Karpas-422 (cell line): ENCODE results near the gene ZNF689. TPM values are rescaled to one million over a fixed set of nuclear protein-coding genes. Genes with fewer than 3 reads are reported as not detected.
"Not testable (repeated sequence)": the region's sequence is repeated elsewhere in the genome, so short reads cannot be mapped to it uniquely, and the experiment has no call there.

Experiments
- DNase-seq: peaks from one replicate; pipeline ENCODE4 v3.0.0-alpha.2; 2015
- H2AFZ ChIP-seq: fragments of 200-600 bp; sonication (generic); 2 replicates; pipeline ENCODE4 v1.6.1; 2014; ENCODE audit warnings: antibody characterized with exemption, low read length, mixed read lengths
- H3K27ac ChIP-seq: fragments of 200-600 bp; sonication (generic); 2 replicates; pipeline ENCODE4 v1.5.1; 2014; ENCODE audit warnings: mild to moderate bottlenecking, low read length, moderate library complexity
- H3K27me3 ChIP-seq: fragments of 200-600 bp; sonication (generic); 2 replicates; pipeline ENCODE4 v1.6.1; 2014; ENCODE audit warnings: low read length, mixed read lengths
- H3K36me3 ChIP-seq: fragments of 200-600 bp; sonication (generic); 2 replicates; pipeline ENCODE4 v1.6.1; 2014; ENCODE audit warnings: low read length, mixed read lengths; ENCODE audit not compliant: insufficient read depth
- H3K4me1 ChIP-seq: fragments of 200-600 bp; sonication (generic); 2 replicates; pipeline ENCODE4 v1.6.1; 2014; ENCODE audit warnings: mild to moderate bottlenecking, low read length, mixed read lengths
- H3K4me2 ChIP-seq: fragments of 200-600 bp; sonication (generic); 2 replicates; pipeline ENCODE4 v1.6.1; 2014; ENCODE audit warnings: low read length, low read depth, mild to moderate bottlenecking; ENCODE audit not compliant: poor library complexity, severe bottlenecking
- H3K4me3 ChIP-seq: fragments of 200-600 bp; sonication (generic); 2 replicates; pipeline ENCODE4 v1.5.1; 2014; ENCODE audit warnings: mild to moderate bottlenecking, antibody characterized with exemption, low read length, mixed read lengths
- H3K79me2 ChIP-seq: fragments of 200-600 bp; sonication (generic); 2 replicates; pipeline ENCODE4 v1.6.1; 2014; ENCODE audit warnings: mild to moderate bottlenecking, low read length, mixed read lengths
- H3K9ac ChIP-seq: fragments of 200-600 bp; sonication (generic); 2 replicates; pipeline ENCODE4 v1.6.0; 2014; ENCODE audit warnings: low read length
- H3K9me2 ChIP-seq: fragments of 200-600 bp; sonication (generic), shearing (Covaris generic); replicated peaks from 2 replicates; pipeline ENCODE4 v1.6.0; 2014; ENCODE audit warnings: mild to moderate bottlenecking, low read length, moderate library complexity; ENCODE audit not compliant: insufficient read depth
- H3K9me3 ChIP-seq: fragments of 300-700, 200-600 bp; sonication (generic); 2 replicates; pipeline ENCODE4 v1.6.1; 2014; ENCODE audit warnings: low read length, mixed read lengths
- H4K20me1 ChIP-seq: fragments of 200-600 bp; sonication (generic); 2 replicates; pipeline ENCODE4 v1.6.1; 2014; ENCODE audit warnings: mild to moderate bottlenecking, antibody characterized with exemption, low read length, low read depth; ENCODE audit not compliant: insufficient read depth
- total RNA-seq: library from RNA; depleted of rRNA; stranded (reverse); fragments of >200 nt; shearing (Covaris generic); gene quantifications from 2 replicates; pipeline ENCODE4 v1.2.3, GENCODE V29; 2014; ENCODE audit warnings: low replicate concordance

Gene ZNF689
- total RNA-seq, 1 experiment from 2014 or later, result 7.5 TPM

DNA sequence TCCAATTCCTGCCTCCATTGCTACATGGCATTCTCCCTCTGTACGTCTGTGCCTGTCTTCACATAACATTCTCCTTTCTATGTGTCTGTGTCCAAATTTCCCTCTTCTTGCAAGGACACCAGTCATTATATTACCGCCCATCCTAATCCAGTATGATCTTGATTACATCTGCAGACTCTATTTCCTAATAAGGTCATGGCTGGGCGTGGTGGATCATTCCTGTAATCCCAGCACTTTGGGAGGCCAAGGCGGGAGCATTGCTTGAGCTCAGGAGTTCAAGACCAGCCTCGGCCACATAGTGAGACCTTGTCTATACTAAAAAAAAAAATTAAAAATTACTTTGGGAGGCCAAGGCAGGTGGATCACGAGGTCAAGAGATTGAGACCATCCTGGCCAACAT is 35.5 kb upstream of the ZNF689 start:
- Histone ChIP-seq H3K4me3 (no peak overlapping the region), H3K9me3 (no peaks in the 10 kb centered on the region), H3K27me3 (no peaks in the 10 kb centered on the region)

DNA sequence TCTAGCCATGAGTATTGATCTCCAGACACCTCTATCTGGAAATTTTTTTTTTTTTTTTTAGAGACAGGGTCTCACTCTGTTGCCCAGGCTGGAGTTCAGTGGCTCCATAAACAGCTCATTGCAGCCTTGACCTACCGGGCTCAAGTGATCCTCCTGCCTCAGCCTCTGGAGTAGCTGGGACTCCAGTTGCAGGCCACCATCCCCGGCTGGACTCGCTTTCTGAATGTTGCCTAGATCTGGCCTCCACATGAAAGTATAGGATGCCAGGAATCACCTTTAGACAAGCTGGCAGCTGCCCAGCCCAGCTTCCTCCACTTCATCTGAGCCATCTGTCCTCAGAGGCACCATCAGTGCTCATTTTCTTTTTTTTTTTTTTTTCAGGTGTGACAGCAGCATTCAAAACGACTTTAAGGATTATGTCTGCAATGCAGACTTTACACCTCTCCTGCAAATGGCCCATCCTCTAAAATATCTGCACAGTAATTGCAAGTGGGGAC is 34.2 kb upstream of the ZNF689 start:
- no peaks in the 10 kb centered on the region for H3K36me3 ChIP-seq
- H3K9me2 ChIP-seq, result no peaks in the 10 kb centered on the region
- no peaks in the 10 kb centered on the region for H3K4me1 ChIP-seq
- DNase-seq, result no peak
- no peak overlapping the region for H3K27ac ChIP-seq
- no peaks in the 10 kb centered on the region for H3K79me2 ChIP-seq
- H3K9ac ChIP-seq, result no peak overlapping the region
- H3K9me3 ChIP-seq, result no peaks in the 10 kb centered on the region
- no peak overlapping the region for H2AFZ ChIP-seq
- H3K4me3 ChIP-seq, result no peak overlapping the region
- H4K20me1 ChIP-seq, result no peaks in the 10 kb centered on the region
- H3K27me3 ChIP-seq, result no peaks in the 10 kb centered on the region
- no peak overlapping the region for H3K4me2 ChIP-seq

More for the DNA sequence above, 35.5 kb upstream of the ZNF689 start:
- no peak overlapping the region for H3K27ac ChIP-seq
- no peak for DNase-seq
- H3K79me2 ChIP-seq, result no peaks in the 10 kb centered on the region
- H3K36me3 ChIP-seq, result no peaks in the 10 kb centered on the region
- peaks cover 4% of the 10 kb centered on the region for H3K4me1 ChIP-seq
- H3K9me2 ChIP-seq, result no peaks in the 10 kb centered on the region; the same call in 1 of the 2 replicates
- H4K20me1 ChIP-seq, result no peaks in the 10 kb centered on the region
- H3K4me2 ChIP-seq, result no peak overlapping the region
- H2AFZ ChIP-seq, result no peak overlapping the region
- H3K9ac ChIP-seq, result no peak overlapping the region

DNA sequence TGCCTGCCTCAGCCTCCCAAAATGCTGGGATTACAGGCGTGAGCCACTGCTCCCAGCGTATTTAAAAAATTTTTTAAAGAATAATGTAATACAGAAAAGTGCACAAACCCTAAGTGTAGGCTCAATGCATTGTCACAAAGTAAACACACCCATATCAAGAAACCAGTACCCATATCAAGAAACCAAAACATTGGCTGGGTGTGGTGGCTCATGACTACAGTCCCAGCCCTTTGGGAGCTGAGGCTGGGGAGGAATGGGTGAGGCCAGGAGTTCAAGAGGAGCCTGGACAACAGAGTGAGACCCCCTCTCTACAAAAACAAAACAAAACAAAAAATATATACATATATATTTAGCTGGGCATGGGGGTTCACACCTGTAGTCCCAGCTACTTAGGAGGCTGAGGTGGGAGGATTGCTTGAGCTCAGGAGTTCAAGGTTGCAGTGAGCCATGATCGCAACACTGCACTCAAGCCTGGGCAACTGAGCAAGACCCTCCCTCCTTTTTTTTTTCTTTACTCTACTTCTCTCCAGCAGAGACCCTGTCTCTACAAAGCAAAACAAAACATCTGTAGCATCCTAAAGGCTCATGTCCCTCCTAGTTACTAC is 31.3 kb upstream of the ZNF689 start:
- Histone ChIP-seq H3K36me3 (no peaks in the 10 kb centered on the region), H3K4me1 (no peaks in the 10 kb centered on the region), H3K9me2 (no peaks in the 10 kb centered on the region), H3K27ac (no peak overlapping the region), H3K4me2 (no peak overlapping the region), H2AFZ (no peak overlapping the region), H3K9me3 (no peaks in the 10 kb centered on the region), H3K4me3 (no peak overlapping the region), H3K9ac (no peak overlapping the region), H3K27me3 (no peaks in the 10 kb centered on the region), H4K20me1 (no peaks in the 10 kb centered on the region), H3K79me2 (no peaks in the 10 kb centered on the region)
- no peak for DNase-seq

DNA sequence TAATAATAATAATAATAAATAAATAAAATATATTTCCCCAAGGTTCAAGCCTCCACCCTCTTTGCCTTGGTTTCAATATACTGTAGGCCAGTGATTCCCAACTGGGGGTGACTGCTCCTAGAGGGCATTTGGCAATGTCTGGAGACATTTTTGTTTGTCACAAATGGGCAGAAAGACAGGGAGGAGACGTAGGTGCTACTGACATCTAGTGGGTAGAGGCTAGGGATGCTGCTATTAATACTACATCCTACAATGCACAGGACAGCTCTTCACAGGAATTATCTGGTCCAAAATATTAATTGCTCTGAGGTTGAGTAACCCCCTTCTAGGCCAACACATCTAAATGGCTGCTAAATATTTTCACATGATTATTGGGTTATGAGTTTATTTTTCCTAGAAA is 27.8 kb upstream of the ZNF689 start:
- no peak overlapping the region for H3K4me3 ChIP-seq
- H3K4me2 ChIP-seq, result no peak overlapping the region
- H2AFZ ChIP-seq, result no peak overlapping the region
- H3K27ac ChIP-seq, result no peak overlapping the region
- DNase-seq, result peak; percentile 78
- peaks cover 10% of the 10 kb centered on the region for H3K79me2 ChIP-seq
- no peaks in the 10 kb centered on the region for H3K9me2 ChIP-seq
- H3K4me1 ChIP-seq, result peaks cover 19% of the 10 kb centered on the region
- H4K20me1 ChIP-seq, result no peaks in the 10 kb centered on the region
- H3K36me3 ChIP-seq, result no peaks in the 10 kb centered on the region
- H3K9ac ChIP-seq, result no peak overlapping the region
- no peaks in the 10 kb centered on the region for H3K27me3 ChIP-seq
- no peaks in the 10 kb centered on the region for H3K9me3 ChIP-seq

DNA sequence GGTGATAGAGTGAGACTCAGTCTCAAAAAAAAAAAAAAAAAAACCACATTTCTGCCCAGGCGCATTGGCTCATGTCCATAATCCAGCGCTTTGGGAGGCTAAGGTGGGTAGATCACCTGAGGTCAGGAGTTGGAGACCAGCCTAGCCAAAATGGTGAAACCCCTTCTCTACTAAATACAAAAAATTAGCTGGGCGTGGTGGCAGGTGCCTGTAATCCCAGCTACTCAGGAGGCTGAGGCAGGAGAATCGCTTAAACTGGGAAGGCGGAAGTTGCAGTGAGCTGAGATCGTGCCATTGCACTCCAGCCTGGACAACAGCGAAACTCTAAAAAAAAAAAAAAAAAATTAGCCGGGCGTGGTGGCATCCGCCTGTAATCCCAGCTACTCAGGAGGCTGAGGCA is 26.9 kb upstream of the ZNF689 start:
- DNase-seq, H3K9me3 ChIP-seq, H3K79me2 ChIP-seq, H3K9ac ChIP-seq, H2AFZ ChIP-seq, H3K27me3 ChIP-seq, H4K20me1 ChIP-seq, H3K9me2 ChIP-seq, H3K36me3 ChIP-seq, H3K4me3 ChIP-seq, H3K4me2 ChIP-seq, H3K27ac ChIP-seq: not testable (repeated sequence)
- H3K4me1 ChIP-seq, result peaks cover 19% of the 10 kb centered on the region

DNA sequence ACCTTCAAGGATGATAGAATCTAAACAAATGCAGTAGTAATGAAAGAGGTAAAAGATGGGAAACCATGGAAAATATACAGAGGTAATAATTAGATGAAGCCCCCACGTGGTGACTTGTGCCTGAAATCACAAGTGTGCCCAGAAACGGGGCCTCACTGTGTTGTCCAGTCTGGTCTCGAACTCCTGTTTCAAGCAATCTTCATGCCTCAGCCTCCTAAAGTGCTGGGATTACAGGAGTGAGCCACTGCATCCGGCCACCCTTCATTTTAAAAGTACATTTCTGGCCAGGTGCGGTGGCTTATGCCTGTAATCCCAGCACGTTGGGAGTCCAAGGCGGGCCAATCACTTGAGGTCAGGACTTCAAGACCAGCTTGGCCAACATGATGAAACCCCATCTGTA is 26.4 kb upstream of the ZNF689 start:
- Histone ChIP-seq H3K9ac (no peak overlapping the region), H3K4me1 (peaks cover 19% of the 10 kb centered on the region), H3K27ac (no peak overlapping the region), H4K20me1 (no peaks in the 10 kb centered on the region), H3K9me2 (no peaks in the 10 kb centered on the region), H3K9me3 (no peaks in the 10 kb centered on the region), H3K4me2 (no peak overlapping the region), H3K36me3 (no peaks in the 10 kb centered on the region), H3K27me3 (no peaks in the 10 kb centered on the region), H2AFZ (no peak overlapping the region), H3K79me2 (peaks cover 10% of the 10 kb centered on the region), H3K4me3 (no peak overlapping the region)
- no peak for DNase-seq

DNA sequence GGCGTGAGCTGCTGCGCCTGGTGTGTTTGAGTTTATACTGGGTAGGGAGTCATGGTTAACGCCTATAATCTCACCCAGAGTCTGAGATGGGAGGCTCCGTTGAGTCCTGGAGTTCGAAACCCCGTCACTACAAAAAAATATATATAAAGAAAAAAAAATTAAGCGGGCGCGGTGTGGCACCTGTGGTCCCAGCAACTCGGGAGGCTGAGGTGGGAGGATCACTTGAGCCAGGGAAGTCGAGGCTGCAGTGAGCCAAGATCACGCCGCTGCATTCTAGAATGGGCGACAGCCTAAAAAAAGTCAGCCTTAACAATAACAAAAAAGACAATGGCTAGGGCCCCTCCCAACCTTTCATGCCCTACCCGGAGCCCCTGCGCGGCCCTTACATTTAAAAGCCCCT is 23.3 kb upstream of the ZNF689 start:
- H3K4me1 ChIP-seq, result peaks cover 30% of the 10 kb centered on the region
- no peak for DNase-seq
- no peaks in the 10 kb centered on the region for H3K9me2 ChIP-seq
- no peaks in the 10 kb centered on the region for H4K20me1 ChIP-seq
- peaks cover 10% of the 10 kb centered on the region for H3K79me2 ChIP-seq
- peak overlapping the region; percentile 78 for H3K27ac ChIP-seq
- peak overlapping the region; percentile 85 for H3K9ac ChIP-seq
- 0 out of 2 replicates have a peak overlapping the region, but pooled peaks have one; percentile 56 for H2AFZ ChIP-seq
- H3K27me3 ChIP-seq, result no peaks in the 10 kb centered on the region
- H3K36me3 ChIP-seq, result no peaks in the 10 kb centered on the region
- peak overlapping the region; percentile 82 for H3K4me2 ChIP-seq
- H3K4me3 ChIP-seq, result peak overlapping the region; percentile 76
- H3K9me3 ChIP-seq, result no peaks in the 10 kb centered on the region

DNA sequence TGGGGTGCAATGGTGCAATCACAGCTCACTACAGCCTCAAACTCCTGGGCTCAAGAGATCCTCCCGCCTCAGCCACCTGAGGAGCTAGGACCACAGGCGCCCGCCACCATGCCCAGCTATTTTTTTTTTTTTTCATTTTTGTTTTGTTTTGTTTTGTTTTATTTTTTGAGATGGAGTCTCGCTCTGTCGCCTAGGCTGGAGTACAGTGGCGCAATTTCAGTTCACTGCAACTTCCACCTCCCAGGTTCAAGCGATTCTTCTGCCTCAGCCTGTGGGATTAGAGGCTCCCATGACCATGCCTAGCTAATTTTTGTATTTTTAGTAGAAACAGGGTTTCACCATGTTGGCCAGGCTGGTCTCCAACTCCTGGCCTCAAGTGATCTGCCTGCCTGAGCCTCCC is 22.3 kb upstream of the ZNF689 start:
- not testable (repeated sequence) for H3K4me3 ChIP-seq, H3K36me3 ChIP-seq, H2AFZ ChIP-seq, H4K20me1 ChIP-seq, DNase-seq, H3K79me2 ChIP-seq, H3K9me2 ChIP-seq, H3K27me3 ChIP-seq, H3K27ac ChIP-seq, H3K9ac ChIP-seq, H3K9me3 ChIP-seq, H3K4me2 ChIP-seq
- H3K4me1 ChIP-seq, result peaks cover 32% of the 10 kb centered on the region
